DMS 273 treated with DMSO at 0.1 percent for 48 hours (cell line): ENCODE results near the gene CREB3L4.

Experiments used
- DNase-seq: peaks from one replicate; lab custom pipeline; 2025; lab: John Stamatoyannopoulos, UW

Gene CREB3L4, protein sequence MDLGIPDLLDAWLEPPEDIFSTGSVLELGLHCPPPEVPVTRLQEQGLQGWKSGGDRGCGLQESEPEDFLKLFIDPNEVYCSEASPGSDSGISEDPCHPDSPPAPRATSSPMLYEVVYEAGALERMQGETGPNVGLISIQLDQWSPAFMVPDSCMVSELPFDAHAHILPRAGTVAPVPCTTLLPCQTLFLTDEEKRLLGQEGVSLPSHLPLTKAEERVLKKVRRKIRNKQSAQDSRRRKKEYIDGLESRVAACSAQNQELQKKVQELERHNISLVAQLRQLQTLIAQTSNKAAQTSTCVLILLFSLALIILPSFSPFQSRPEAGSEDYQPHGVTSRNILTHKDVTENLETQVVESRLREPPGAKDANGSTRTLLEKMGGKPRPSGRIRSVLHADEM

DNA sequence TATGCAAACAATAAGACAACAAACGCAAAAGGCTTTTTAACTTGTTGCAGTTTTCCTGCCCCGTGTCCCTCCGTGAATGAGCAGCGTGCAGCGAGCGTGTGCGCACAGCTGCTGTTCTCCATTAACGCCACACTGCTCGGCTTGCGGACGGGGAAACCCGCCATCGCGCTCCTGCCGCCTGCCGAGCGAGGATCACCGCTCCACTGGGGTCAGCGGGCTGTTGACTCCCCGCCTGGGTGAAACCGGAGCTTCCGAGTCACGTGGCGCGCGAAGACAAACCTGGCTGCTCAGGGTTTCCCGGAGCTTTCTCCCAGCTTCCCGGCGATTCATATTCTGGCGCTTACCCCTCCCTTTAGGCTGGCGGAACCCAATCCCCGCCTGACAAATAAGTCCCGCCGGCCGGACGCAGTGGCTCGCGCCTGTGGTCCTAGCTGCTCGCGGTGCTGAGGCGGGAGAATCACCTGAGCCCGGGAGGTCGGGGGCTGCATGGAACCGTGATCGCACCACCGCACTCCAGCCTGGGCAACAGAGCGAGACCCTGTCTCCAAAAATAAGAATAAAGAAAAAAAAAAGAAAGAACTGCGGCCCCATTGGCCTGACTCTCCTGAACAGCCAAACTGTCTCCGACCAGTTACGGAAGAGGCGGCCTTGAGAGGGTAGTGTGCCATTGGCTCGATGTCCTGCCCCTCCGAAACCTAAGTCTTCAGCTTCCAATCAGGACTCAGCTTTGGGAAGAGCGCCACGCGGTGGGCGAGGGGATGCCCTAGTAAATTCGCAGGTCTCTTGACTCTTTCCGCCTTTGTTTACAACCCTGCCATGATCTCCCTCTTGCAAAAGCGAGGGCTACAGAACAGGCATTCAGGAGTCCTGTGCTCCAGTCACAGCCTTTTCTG is at the start of gene CREB3L4:
CREB3L4 (plus strand) TSS at position 796 of the 893 bp plus-strand sequence. CDS start 624 bp downstream, outside the sequence.
- DNase-seq: peak; percentile 97

- DNase-seq: peak; percentile 11
Measured at GRCh38 chr1:153919876-153920852, 47.5 kb upstream of the CREB3L4 start.

- no peak for DNase-seq
Measured at GRCh38 chr1:153921080-153921802, 46.5 kb upstream of the CREB3L4 start.

GRCh38 chr1:153921803-153922075 is 46.0 kb upstream of the CREB3L4 start:
- no peak for DNase-seq

DNA sequence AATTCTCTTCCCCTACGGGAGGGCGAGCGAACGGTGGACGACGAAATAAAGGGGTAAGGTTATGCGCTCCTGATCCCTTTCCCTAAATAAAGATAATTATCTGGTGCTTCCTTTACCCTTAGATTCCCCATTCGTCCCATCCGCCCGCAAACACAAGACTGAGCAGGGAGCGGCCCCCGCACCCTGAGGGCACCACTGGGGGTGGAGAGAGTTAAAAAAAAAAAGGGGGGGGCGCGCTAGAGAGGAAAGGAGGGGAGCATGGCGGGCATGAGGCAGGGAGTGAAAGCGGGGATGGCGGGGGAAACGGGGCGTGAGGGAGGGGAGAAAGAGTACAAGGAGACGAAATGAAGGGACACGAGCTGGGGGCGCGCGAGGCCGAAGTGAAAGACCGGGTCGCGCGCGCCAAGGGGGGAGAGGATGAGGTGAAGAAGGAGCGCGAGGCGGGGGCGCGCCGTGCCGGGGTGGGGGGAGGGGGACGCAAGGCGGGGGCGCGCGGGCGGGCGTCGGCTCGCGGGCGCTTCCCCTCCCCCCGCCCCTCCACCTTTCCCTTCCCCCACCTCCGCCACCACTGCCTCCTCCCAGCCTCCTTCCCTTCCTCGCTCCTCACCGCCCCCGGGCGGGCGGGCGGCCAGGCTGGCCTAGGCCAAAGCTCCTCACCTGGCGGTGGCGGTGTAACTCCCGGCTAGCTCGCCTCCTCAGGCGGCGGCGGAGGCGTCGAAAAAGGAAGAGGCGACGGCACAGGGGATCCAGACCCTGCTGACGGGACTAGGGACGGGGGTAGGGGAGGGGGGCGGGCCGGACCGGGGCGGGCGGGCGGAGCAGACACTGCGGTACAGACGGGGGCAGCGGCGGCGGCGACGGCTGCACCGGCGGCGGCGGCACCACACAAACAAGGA is 45.4 kb upstream of the CREB3L4 start:
- DNase-seq: no peak

DNA sequence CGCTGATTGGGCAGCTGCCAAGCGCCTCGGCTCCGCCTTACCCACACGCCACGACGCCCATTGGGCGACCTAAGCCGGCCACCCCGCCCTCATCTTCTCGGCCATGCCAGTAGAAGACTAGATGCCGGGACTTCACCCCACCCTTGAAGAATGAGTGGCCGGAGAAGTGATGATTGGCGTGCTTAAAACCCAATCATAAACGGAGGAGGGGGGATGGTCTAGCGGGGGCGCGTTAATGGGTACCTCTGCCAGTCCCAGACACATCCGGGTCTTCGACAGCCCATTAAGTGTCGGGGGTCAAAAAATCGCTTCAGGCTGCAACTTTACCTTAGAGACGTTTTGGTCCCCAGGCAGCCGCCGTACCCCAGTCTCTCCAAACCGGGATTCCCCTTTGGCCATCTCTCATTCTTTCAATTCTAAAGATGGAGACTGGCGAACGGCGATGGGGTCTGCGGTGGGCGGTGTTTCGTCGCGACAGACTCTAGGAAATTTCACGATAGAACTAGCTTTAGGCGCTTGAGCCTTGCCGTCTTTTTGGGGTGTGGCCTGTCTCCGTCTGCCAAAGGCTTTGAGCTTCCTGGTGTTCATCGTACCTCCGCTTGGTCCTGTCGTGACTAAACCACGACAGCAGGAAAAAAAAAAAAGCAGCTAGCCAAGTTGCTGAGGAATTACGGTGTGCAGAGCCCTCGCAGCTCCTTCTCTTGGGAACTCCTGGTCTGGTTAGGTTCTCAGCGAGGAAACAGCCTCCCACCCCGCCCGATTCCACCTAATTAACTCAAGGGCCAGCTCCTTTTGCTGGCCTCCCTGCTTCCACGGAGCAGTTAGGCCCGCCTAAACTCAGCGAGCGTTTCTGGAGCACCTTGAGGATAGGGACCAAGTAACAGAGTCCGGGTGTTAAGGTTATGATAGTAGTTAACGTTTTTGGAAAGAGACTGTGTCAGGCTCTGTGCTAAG is 44.5 kb upstream of the CREB3L4 start, which contains the start of gene GATAD2B:
GATAD2B (minus strand) TSS at position 1 of the 954 bp plus-strand sequence. CDS start 94,625 bp downstream, outside the sequence.
- peak; percentile 99 for DNase-seq

DNA sequence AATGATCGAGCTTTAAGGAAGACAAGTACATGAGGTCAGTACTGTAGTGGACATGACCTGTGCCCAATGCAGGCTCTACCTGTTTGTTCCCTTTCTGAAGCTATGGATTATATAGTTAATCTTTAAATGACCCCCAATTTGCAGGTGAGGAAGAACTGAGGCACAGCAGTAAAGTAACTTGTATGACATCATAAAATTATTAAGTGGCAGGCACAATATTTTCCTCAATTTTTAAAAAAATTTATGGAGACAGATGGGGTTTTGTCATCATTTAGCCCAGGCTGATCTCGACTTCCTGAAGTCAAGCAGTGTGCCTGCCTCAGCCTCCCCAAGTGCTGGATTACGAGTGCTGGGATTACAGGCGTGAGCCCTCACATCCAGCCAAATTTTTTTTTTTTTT is 41.3 kb upstream of the CREB3L4 start:
- no peak for DNase-seq

GRCh38 chr1:153928245-153928644 is 39.5 kb upstream of the CREB3L4 start:
- DNase-seq: no peak

GRCh38 chr1:153928791-153929341 is 38.8 kb upstream of the CREB3L4 start:
- no peak for DNase-seq

- no peak for DNase-seq
Measured at GRCh38 chr1:153929426-153929825, 38.3 kb upstream of the CREB3L4 start.

DNA sequence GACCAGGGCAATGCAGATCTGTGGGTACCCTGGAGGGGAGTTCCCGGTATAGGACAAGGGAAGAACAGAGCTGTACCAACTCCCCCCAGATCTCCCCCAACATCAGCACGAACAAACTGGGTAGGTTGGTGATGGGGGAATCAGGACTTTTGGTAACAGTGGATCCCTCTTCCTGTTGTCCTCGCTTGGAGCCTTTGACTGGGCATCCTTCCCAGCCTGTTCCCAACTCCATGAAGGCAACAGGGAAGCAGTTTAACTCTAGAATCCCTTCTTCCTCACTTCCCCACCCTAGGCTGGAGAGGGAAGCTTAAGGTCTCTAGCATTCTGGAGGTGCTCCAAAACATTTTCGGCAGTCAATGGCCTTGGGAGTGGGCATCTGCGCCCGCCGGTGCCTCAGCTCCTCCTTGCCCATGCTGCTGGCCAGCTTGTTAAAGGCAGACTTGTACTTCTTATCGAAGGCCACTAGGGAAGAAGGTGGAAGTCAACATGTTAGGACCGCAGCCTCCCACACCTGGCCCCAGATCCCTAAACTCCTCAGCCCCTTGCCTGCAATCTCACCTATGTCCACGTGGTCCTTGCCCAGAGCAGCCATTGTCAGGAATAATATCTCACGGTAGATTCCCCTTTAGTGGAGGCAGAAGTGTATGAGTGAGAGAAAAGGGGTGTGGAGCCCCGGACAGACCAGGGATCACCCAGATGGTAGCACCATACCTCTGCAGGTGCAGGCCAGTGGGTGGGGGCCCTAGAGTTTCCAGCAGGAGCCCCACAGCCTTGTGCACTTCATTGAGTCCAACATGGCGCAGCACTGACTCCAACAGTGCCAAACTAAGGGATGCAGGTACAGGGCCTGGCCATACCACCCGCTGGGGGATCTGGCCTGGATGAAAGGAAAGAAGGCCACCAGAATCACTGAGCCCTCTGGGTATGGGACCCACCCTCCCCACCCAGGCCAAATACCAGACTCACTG is 37.4 kb upstream of the CREB3L4 start:
- no peak for DNase-seq

DNA sequence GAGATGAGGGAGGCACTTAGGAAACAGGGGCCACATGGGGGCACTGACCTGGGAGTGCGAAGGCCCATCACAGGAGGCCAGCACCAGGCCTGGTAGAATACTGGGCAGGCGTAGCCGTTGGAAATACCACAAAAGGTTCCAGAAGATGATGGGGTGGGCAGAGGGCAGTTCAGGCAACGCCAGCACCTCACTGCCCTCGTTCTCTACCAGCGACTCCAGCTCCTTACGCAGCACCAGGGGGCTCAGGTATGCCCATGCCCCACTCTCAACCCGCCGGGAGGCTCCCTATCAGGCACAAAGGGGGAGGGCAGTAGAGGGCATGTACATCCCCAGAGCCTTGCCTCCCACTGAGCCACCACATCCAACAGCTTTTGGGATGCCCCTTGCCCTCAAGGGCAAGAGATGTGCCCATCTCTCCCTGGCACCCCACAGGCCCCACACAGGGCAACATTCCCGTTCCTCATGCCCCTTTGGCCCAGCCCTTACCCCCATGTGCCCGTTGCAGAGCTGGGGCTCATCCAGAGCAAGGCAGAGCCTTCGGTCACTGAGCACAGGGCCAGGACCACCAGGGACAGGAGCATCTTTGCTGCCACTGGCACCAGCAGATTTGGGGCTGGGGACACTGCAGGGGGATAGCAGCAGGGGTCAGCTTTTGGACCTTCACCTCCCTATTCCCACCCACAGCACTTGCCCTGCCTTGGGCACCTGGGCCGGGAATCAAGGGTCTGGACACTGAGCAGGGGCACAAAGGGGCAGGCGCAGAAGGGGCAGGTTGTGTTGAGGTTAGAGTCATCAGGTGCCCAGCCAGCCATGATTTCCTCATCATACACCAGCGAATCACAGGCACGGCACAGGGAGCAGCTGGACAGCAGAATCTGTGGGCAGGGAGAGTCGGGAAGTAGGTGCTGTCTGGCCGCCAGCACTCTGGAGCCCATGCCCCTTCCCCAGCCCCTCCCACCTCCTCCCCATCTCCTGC is 35.3 kb upstream of the CREB3L4 start:
- DNase-seq: no peak

DNA sequence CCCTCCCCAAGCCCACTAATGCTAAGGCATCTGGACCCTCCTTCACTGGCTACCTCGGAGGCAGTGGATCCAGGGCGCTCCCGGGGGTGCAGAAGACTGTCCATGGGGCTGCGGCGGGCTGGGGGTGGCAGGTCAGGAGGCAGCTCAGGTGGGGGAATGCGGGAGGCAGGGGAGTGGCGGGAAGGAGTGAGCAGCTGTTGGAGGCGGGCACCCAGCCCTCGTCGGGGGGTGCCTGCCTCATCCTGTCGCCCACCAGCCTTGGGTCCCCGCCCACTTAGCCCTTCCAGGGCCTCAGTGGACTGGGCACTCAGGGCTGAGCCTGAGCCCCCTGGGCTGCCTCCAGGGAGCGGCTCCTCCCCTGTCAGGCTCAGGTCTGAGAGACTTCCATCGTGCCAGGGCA is 34.3 kb upstream of the CREB3L4 start:
- DNase-seq: no peak

- DNase-seq: no peak
Measured at GRCh38 chr1:153933955-153934354, 33.7 kb upstream of the CREB3L4 start.

DNA sequence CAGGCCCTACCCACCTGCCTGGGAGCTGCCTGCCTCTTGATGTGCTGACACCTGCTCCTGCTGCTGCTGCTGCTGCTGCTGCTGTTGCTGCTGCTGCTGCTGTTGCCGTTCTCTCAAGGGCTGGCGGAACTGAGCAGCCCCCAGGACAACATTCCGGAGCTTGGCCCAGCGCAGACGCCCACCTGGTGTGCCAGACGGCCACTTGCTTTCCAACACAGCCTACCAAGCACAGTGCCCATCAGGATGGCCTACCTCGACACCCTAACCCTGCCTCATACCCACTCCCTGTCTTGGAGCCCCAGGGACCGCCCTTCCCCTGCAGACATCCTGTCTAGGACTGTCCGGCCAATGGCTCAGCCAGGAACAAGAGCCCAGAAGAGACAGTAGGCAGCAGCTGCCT is 33.0 kb upstream of the CREB3L4 start:
- DNase-seq: no peak
